ENCODE measurements around the gene TMEM255B.

GRCh38 chr13:113819731-113820715, 61.0 kb downstream of the TMEM255B start:
- no peak for TF ChIP-seq CTCF (conservative IDR thresholded peaks at IDR 0.05; ENCODE audit: low read depth, low read length)
- no peak for TF ChIP-seq RAD21 (IDR thresholded peaks at IDR 0.05; ENCODE audit: low read length)
- TF ChIP-seq RFX5 (IDR thresholded peaks at IDR 0.05; ENCODE audit: low read depth, low read length): no peak

All from IMR-90 (cell line).